Activated CD8-positive, alpha-beta T cell treated with anti-CD3 and anti-CD28 coated beads for 36 hours (primary cell): ENCODE results near the gene TIMELESS. TPM values are rescaled to one million over a fixed set of nuclear protein-coding genes. Genes with fewer than 3 reads are reported as not detected.

Experiments
- ATAC-seq: fragments of 200-7000 bp; cut with Tn5 transposase; one replicate; pipeline ENCODE4 v1.10.0; 2021; ENCODE audit warnings: mild to moderate bottlenecking, moderate library complexity
- CTCF ChIA-PET: fragments of 350-600 bp; sonication (Branson Sonifier 250); formaldehyde crosslinking; loops from one replicate; lab custom pipeline; 2021; ENCODE audit warnings: antibody characterized with exemption; lab: Charles Lee
- POLR2A ChIA-PET: fragments of 350-600 bp; sonication (Branson Sonifier 250); formaldehyde crosslinking; loops from one replicate; lab custom pipeline; 2021; ENCODE audit warnings: antibody characterized with exemption; lab: Charles Lee
- DNase-seq: peaks from one replicate; pipeline ENCODE4 v3.0.0-alpha.2; 2020
- H3K27ac Mint-ChIP-seq: one replicate; pipeline ENCODE4 v1.8.0; 2021; ENCODE audit warnings: mild to moderate bottlenecking, mixed read lengths
- H3K27me3 Mint-ChIP-seq: one replicate; pipeline ENCODE4 v1.8.0; 2021; ENCODE audit warnings: mixed read lengths
- H3K36me3 Mint-ChIP-seq: one replicate; pipeline ENCODE4 v1.8.0; 2021; ENCODE audit warnings: low read depth, mixed read lengths
- H3K4me1 Mint-ChIP-seq: one replicate; pipeline ENCODE4 v1.8.0; 2021; ENCODE audit warnings: low read depth, mixed read lengths
- H3K4me3 Mint-ChIP-seq: one replicate; pipeline ENCODE4 v1.8.0; 2021; ENCODE audit warnings: mild to moderate bottlenecking, moderate library complexity, mixed read lengths
- H3K9me3 Mint-ChIP-seq: one replicate; pipeline ENCODE4 v1.8.0; 2021; ENCODE audit warnings: mixed read lengths
- intact Hi-C: fragments of 100-400 bp; cut with micrococcal nuclease; formaldehyde crosslinking; loops from one replicate; pipeline ENCODE4 v1.10.0; 2022
- total RNA-seq, 2 experiments: library from RNA; stranded (reverse); gene quantifications; one replicate each; pipeline ENCODE4 v1.2.3, GENCODE V29; 2021
- TF ChIP-seq, protein P1 (sequence below): fragments of 200-600 bp; IDR thresholded peaks from one replicate; pipeline ENCODE4 v1.8.0; 2022; ENCODE audit warnings: antibody characterized with exemption, mild to moderate bottlenecking

TIMELESS gene
- total RNA-seq, 2 experiments from 2014 or later = 48.7 to 49.2 TPM

DNA sequence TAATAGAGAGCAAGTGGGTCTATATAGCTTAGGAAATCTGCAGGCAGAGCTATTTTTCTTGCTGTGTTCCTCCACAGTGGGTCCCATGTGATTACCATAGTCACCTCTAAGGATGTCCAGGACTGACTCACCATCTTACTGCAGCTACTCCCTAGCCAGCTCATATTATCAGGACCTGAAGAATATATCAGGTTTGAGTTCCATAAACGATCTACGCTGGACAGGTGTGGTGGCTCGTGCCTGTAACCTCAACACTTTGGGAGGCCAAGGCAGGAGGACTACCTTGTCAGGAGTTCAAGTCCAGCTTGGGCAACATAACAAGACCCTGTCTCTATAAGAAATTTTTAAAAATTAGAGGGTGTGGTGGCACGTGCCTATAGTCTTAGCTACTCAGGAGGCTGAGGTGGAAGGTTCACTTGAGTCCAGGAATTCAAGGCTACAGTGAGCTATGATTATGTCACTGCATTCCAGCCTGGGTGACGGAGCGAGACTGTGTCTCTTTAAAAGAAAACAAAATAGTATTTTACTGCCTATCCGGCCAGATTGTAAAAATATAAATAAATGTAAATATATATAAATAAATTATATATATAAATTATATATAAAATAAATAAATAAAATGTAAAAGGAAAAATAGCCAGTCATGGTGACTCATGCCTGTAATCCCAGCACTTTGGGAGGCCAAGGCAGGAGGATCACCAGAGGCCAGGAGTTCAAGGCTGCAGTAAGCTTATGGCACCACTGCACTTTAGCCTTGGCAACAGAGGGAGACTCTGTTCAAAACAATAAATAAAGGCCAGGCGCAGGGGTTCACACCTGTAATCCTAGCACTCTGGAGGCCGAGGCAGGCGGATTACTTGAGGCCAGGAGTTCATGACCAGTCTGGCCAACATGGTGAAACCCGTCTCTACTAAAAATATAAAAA lies 12.3 kb upstream of the TIMELESS start:
- CTCF ChIA-PET = interaction anchor here (0.6 to 1.4 kb wide), 6 partner anchors 12 to 272 kb away, joined by 3 to 6 read pairs (median 3); partner anchors contain the start of genes CNPY2, SMARCC2 and TIMELESS
- POLR2A ChIA-PET = interaction anchor here (0.8 to 1.6 kb wide), 3 partner anchors 11 to 257 kb away, joined by 3 to 8 read pairs (median 3); partner anchors contain the start of gene TIMELESS
- Mint-ChIP-seq H3K9me3 (no peaks in the 10 kb centered on the region), H3K27me3 (no peaks in the 10 kb centered on the region), H3K27ac (no peak overlapping the region), H3K36me3 (no peaks in the 10 kb centered on the region), H3K4me1 (peaks cover 4% of the 10 kb centered on the region), H3K4me3 (no peak overlapping the region)
- intact Hi-C loops = no loop called here
- no peak for ATAC-seq
- TF ChIP-seq, protein P1, sequence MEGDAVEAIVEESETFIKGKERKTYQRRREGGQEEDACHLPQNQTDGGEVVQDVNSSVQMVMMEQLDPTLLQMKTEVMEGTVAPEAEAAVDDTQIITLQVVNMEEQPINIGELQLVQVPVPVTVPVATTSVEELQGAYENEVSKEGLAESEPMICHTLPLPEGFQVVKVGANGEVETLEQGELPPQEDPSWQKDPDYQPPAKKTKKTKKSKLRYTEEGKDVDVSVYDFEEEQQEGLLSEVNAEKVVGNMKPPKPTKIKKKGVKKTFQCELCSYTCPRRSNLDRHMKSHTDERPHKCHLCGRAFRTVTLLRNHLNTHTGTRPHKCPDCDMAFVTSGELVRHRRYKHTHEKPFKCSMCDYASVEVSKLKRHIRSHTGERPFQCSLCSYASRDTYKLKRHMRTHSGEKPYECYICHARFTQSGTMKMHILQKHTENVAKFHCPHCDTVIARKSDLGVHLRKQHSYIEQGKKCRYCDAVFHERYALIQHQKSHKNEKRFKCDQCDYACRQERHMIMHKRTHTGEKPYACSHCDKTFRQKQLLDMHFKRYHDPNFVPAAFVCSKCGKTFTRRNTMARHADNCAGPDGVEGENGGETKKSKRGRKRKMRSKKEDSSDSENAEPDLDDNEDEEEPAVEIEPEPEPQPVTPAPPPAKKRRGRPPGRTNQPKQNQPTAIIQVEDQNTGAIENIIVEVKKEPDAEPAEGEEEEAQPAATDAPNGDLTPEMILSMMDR = no peak
- DNase-seq = no peak

DNA sequence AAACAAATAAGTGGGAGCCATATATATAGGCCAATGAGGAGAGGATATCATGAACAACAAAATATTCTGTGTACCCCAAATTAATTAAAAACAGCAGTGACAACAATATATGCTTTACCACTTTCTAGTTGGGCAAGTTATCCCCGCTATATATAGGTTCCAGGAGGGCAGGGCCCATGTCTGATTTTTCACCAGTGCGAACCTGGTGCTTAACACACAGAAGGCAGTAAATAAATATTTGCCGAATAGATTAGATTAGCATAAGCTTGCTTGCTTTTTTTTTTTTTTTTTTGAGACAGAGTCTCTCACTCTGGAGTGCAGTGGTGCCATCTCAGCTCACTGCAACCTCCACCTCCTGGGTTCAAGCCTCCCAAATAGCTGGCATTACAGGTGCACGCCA lies 8.6 kb upstream of the TIMELESS start:
- no peaks in the 10 kb centered on the region for H3K27me3 Mint-ChIP-seq
- TF ChIP-seq, protein P1 = no peak
- no peak overlapping the region for H3K27ac Mint-ChIP-seq
- H3K36me3 Mint-ChIP-seq = no peaks in the 10 kb centered on the region
- POLR2A ChIA-PET = interaction anchor here (1.4 kb wide), 1 partner anchor 10 kb away, joined by 4 read pairs; no protein-coding TSS in a partner anchor
- intact Hi-C loops = no loop called here
- no peaks in the 10 kb centered on the region for H3K9me3 Mint-ChIP-seq
- H3K4me3 Mint-ChIP-seq = no peak overlapping the region
- DNase-seq (no peak), ATAC-seq (no peak)
- CTCF ChIA-PET = interaction anchor here (1.0 to 1.3 kb wide), 2 partner anchors 8 to 252 kb away, joined by 3 read pairs; partner anchors contain the start of gene TIMELESS
- no peaks in the 10 kb centered on the region for H3K4me1 Mint-ChIP-seq

DNA sequence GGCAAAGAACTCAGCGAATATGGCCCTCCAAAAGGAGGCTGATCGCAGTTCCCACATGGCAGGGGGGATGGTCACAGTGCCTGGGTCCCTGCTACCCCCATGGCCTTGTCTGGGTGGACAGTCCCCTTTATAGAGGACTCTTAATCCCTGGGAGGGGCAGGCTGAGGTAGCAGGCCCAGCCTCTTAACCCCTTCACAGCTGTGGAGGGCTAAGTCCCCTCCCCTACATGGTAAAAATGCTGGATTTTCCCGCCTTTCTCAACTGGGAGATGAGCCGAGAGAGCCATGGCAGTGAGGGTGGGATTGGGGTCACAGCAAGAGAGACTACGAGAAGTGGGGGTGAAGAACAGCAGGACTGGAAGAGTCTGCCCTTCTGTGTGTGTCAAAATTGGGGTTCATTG lies 5.3 kb upstream of the TIMELESS start, which contains the start of gene MIP:
MIP (minus strand) TSS at position 101 of the 400 bp plus-strand sequence; CDS start at position 57, 44 bp downstream.
- no peaks in the 10 kb centered on the region for H3K27me3 Mint-ChIP-seq
- no peak within 1 kb of the TSS for H3K4me3 Mint-ChIP-seq
- DNase-seq (no peak), ATAC-seq (no peak)
- intact Hi-C loops = no loop called here
- no peaks in the 10 kb centered on the region for H3K36me3 Mint-ChIP-seq
- no peak within 1 kb of the TSS for H3K27ac Mint-ChIP-seq
- TF ChIP-seq, protein P1 = no peak
- ChIA-PET POLR2A (interaction anchor here (0.6 kb wide), 1 partner anchor 826 kb away, joined by 3 read pairs; no protein-coding TSS in a partner anchor), CTCF (interaction anchor here (2.3 kb wide), 1 partner anchor 9 kb away, joined by 14 read pairs; no protein-coding TSS in a partner anchor)
- H3K4me1 Mint-ChIP-seq = peaks cover 5% of the 10 kb centered on the region
- H3K9me3 Mint-ChIP-seq = no peaks in the 10 kb centered on the region

DNA sequence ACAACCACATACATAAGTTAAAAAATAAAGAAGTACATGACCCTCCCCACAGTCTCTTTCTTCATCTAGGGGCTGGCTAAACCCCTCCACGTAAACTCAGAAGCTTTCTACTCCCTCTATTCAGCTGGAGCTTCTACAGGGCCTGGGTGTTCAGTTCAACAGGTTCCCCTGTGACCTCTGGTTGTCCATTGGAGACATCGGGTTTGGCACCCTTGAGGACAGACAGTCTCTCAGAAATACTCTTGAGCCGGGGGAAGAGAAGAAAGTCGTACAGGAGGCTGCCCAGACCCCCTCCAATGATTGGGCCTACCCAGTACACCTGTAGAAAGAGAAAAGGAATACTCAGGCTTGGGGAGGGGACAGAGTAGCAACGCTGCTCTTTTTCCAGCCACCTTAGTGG lies 1.9 kb upstream of the TIMELESS start:
- CTCF ChIA-PET = interaction anchor here (1.5 kb wide), 1 partner anchor 13 kb away, joined by 5 read pairs; no protein-coding TSS in a partner anchor

More for the DNA sequence above, 1.9 kb upstream of the TIMELESS start:
- DNase-seq (no peak), ATAC-seq (no peak)
- Mint-ChIP-seq H3K27ac (no peak overlapping the region), H3K36me3 (peaks cover 10% of the 10 kb centered on the region), H3K4me3 (no peak overlapping the region), H3K27me3 (no peaks in the 10 kb centered on the region), H3K4me1 (peaks cover 17% of the 10 kb centered on the region), H3K9me3 (no peaks in the 10 kb centered on the region)
- intact Hi-C loops = no loop called here
- POLR2A ChIA-PET = interaction anchor here (1.1 kb wide), 1 partner anchor 10 kb away, joined by 3 read pairs; no protein-coding TSS in a partner anchor
- TF ChIP-seq, protein P1 = no peak
